HCT116 (cell line): ENCODE measurements around the gene SIPA1L3.

Experiments used
- ATF3 ChIP-seq: IDR thresholded peaks from 2 replicates; pipeline ENCODE4 v1.6.1; 2012
- CEBPB ChIP-seq: IDR thresholded peaks from 2 replicates; pipeline ENCODE4 v1.6.1; 2012; ENCODE audit warnings: low read depth
- CTCF ChIP-seq, 3 experiments: fragments of 200-600 bp in 1 of 3; sonication (generic) in 1 of 3; IDR thresholded peaks in 2 of 3; conservative IDR thresholded peaks in 1 of 3; 2 replicates each; pipeline ENCODE4 v1.5.1; 2012 to 2017; ENCODE audit warnings: low read depth in 2 of 3, low read length in 2 of 3, antibody characterized with exemption in 1 of 3, borderline replicate concordance in 1 of 3, control low read depth in 1 of 3, mild to moderate bottlenecking in 1 of 3, mixed read lengths in 1 of 3, mixed run types in 1 of 3, moderate library complexity in 1 of 3; ENCODE audit not compliant: insufficient read depth in 1 of 3
- EZH2phosphoT487 ChIP-seq: fragments of 200-600 bp; IDR thresholded peaks from 2 replicates; pipeline ENCODE4 v1.6.1; 2018; ENCODE audit warnings: antibody characterized with exemption, borderline replicate concordance
- MAX ChIP-seq: IDR thresholded peaks from 2 replicates; pipeline ENCODE4 v1.6.1; 2012
- POLR2A ChIP-seq: IDR thresholded peaks from 2 replicates; pipeline ENCODE4 v1.7.0; 2011; ENCODE audit warnings: borderline replicate concordance; ENCODE audit not compliant: insufficient read depth, insufficient read length; ENCODE audit errors: extremely low read depth
- POLR2AphosphoS5 ChIP-seq: IDR thresholded peaks from 2 replicates; pipeline ENCODE4 v1.6.1; 2011; ENCODE audit warnings: mild to moderate bottlenecking, low read depth, low read length, moderate library complexity
- RAD21 ChIP-seq: IDR thresholded peaks from 2 replicates; pipeline ENCODE4 v1.6.1; 2012; ENCODE audit warnings: low read depth, mild to moderate bottlenecking
- REST ChIP-seq: IDR thresholded peaks from 2 replicates; pipeline ENCODE4 v1.6.1; 2012; ENCODE audit warnings: low read depth
- SIN3A ChIP-seq: IDR thresholded peaks from 2 replicates; pipeline ENCODE4 v1.6.1; 2012; ENCODE audit warnings: low read depth
- TCF7L2 ChIP-seq: IDR thresholded peaks from 2 replicates; pipeline ENCODE4 v1.7.0; 2011; ENCODE audit warnings: borderline replicate concordance, inconsistent platforms; ENCODE audit not compliant: insufficient read depth, insufficient read length; ENCODE audit errors: extremely low read depth
- ZFX ChIP-seq: fragments of 450-650 bp; IDR thresholded peaks from 2 replicates; pipeline ENCODE4 v1.6.1; 2017

DNA sequence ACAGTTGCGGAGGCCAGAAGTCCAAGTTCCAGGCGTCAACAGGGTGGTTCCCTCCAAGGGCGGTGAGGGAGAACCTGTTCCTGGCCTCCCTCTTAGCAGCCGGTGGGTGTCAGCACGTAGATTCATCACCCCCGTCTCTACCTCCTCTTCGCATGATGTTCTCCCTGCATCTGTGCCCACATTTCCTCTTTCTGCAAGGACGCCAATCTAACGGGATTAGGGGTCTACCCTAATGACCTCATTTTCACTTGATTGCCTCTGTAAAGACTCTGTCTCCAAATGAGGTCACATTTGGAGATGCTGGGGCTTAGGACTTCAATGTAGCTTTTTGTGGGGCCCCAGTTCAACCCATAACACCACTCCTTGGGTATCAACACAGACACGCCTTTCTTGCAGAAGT is 278.6 kb downstream of the SIPA1L3 start:
- no peak for TF ChIP-seq CTCF (IDR thresholded peaks at IDR 0.05 in 2 of 3, conservative IDR thresholded peaks at IDR 0.05 in 1 of 3; ENCODE audit: borderline replicate concordance in 1 of 3, insufficient read depth in 1 of 3, low read depth in 2 of 3, low read length in 2 of 3)
- no peak for TF ChIP-seq MAX
- TF ChIP-seq POLR2A: no peak
- no peak for TF ChIP-seq SIN3A
- TF ChIP-seq REST: no peak
- TF ChIP-seq TCF7L2: no peak
- TF ChIP-seq CEBPB: no peak
- TF ChIP-seq EZH2phosphoT487: no peak
- TF ChIP-seq ATF3: no peak
- TF ChIP-seq RAD21: no peak
- no peak for TF ChIP-seq POLR2AphosphoS5
- TF ChIP-seq ZFX: no peak
